Anterior cingulate cortex (tissue), 58 donors: Measurements from ENCODE around the gene USP11.

Experiments used
- DNase-seq, 58 donors: peaks; one replicate each; lab custom pipeline; 2025; lab: John Stamatoyannopoulos, UW

USP11 gene

DNA sequence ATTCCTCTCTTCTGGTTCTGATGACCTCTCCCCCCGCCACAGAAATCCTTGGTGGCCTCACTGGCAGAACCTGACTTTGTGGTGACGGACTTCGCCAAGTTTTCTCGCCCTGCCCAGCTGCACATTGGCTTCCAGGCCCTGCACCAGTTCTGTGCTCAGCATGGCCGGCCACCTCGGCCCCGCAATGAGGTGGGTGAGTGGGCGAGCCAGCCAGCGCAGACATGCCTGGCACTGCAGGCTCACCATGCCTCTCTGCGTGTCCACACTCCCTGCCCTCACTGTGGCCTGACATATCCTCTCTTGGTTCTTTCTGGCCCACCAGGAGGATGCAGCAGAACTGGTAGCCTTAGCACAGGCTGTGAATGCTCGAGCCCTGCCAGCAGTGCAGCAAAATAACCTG, 30.5 kb upstream of the USP11 start:
- DNase-seq = no peak

DNA sequence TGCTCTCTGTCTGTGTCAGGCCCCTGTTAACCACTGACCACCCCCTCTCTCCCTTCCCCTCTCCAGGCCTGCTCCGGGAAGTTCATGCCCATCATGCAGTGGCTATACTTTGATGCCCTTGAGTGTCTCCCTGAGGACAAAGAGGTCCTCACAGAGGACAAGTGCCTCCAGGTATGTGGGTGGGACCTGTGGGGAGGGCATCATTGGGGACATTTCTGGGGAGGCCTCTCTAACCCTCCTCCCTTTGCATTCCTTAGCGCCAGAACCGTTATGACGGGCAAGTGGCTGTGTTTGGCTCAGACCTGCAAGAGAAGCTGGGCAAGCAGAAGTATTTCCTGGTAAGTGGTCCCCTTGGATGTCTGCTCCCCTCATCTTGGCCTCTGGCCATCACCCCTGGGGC, 29.9 kb upstream of the USP11 start:
- DNase-seq = no peak

DNA sequence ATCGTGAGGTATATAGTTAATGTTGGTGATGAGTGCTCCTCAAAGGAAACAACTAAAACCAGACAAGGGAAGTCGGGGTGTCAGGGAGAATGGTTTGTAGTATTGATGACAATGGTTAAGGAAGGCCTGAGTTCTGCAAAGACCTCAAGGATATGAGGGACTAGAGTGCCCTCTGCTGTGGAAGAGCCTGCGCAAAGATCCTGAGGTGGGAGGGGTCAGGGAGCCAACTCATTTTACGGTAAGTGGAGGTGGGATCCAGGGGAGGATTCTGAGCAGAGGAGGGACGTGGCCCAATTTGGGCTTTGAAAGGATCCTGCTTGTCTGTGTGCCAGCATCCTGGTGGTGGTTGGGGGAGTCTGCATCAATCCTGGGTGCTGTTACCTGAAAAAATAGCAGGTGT, 27.8 kb upstream of the USP11 start:
- no peak for DNase-seq

DNA sequence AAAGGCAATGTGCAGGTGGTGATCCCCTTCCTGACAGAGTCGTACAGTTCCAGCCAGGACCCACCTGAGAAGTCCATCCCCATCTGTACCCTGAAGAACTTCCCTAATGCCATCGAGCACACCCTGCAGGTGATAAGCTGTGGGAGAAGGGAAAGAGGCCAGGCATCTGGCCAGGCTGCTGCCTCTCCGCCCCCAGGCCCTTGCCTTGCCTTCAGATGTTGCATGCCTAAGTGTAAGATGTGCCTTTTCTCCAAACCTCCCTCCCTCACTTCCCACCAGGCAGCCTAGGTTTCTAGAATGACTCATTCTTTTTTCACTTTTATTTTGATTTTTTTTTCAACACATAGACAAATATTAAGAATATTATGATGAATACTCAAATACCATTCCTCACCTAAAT, 26.5 kb upstream of the USP11 start:
- peak in 1 of 58 donors; percentile 0 for DNase-seq

DNA sequence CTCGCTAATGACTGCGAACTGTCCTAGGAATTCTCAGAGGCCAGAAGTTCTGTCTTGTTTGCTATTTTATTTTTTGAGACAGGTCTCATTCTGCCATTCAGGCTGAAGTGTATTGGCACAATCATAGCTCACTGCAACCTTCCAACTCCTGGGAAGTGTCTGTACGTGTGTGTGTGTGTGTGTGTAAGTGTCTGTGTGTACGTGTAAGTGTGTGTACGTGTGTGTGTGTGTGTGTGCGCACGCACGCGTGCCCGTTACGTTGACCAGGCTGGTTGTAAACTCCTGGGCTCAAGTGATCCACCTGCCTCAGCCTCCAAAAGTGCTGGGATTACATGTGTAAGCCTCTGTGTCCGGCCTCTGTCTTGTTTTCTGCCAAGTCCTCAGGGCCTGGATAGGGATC, 24.7 kb upstream of the USP11 start:
- no peak for DNase-seq

- DNase-seq = peak in 4 of 58 donors; percentile 0 to 12 (median 4)
These were observed 23.1 kb upstream of the USP11 start for GRCh38 chrX:47209508-47210238.

DNA sequence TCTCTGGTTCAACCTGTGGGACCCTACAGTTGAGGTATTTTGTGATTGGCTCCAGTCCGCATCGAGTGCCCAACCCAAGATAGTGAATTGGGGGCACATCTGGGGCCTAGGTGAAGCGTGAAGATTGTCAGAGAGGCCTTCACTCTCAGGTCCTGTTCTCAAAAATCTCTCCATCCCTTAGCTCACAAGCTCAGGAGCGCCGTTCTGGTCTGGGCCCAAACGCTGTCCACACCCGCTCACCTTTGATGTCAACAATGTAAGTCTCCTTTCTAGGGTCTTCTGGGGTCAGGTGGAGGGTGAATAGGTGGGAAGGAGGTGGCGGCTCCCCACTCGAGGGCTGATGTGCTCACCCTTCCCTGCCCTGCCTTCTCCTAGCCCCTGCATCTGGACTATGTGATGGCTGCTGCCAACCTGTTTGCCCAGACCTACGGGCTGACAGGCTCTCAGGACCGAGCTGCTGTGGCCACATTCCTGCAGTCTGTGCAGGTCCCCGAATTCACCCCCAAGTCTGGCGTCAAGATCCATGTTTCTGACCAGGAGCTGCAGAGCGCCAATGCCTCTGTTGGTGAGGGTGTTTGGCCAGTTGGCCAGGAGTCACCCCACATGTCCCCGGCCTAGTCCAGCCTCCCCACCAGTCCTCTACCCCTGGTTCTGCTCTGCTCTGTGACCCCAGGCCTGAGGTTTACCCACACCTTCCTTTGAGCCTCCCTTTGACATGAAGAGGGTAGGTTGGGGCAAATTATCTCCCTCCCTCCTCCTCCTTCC, 22.0 kb upstream of the USP11 start:
- no peak for DNase-seq

DNA sequence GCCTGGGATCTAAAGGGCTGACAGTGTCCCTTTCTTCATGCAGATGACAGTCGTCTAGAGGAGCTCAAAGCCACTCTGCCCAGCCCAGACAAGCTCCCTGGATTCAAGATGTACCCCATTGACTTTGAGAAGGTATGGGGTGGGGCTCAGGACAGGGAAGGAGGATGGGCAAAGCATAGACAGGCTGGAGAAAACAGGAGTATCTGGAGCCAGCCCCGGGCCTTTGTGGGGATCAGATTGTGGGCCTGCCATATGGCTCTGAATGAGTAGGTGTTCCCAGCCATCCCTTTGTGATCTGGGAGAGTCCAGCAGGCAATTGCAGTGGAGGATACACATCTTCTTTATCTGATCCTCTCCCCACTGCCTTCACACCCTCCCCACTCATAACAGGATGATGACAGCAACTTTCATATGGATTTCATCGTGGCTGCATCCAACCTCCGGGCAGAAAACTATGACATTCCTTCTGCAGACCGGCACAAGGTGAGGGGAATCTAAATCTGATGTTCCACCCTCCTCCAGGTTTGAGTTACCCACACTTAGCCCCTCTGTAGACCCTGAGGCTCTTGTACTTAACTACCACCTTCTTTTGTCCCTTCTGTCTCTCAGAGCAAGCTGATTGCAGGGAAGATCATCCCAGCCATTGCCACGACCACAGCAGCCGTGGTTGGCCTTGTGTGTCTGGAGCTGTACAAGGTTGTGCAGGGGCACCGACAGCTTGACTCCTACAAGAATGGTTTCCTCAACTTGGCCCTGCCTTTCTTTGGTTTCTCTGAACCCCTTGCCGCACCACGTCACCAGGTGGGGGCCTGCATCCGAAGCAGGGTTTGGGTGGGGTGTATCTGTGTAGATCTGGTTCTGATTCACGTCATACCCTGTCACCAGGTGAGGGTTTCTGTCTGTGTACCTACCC, 20.2 kb upstream of the USP11 start:
- no peak for DNase-seq

- no peak for DNase-seq
These were observed 18.3 kb upstream of the USP11 start for GRCh38 chrX:47214435-47215077.

- DNase-seq = peak in 1 of 58 donors; percentile 1
These were observed 17.4 kb upstream of the USP11 start for GRCh38 chrX:47215291-47215900.

- DNase-seq = no peak
These were observed 16.4 kb upstream of the USP11 start for GRCh38 chrX:47216393-47216925.

GRCh38 chrX:47217121-47217851, 15.5 kb upstream of the USP11 start:
- no peak for DNase-seq

DNA sequence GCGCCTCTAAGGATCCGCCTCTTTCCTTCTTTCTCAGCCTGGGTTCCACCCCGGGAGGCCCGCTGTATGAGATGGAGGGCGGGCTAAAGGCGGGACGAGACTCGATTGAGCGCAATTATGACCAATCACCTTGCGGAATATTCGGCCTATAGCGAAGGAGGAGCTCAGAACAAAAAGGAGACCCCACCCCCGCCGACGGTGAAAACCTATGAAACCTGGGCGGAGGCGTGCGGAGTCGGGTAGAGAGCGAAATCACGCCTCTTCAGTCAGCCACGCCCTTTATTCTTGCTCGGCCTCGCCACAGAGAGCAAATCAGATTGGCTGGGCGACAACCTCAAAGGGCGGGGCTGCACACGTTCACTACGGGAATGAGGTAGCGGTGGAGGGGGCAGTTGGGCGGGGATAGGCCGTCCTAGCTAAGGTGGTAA, 14.9 kb upstream of the USP11 start:
- peak; percentile 38 to 98 (median 91) for DNase-seq

- DNase-seq = peak in 56 of 58 donors; percentile 12 to 92 (median 71)
These were observed 14.4 kb upstream of the USP11 start, which contains the start of gene CDK16 for GRCh38 chrX:47218280-47218919. Gene CDK16, plus strand, starts transcription at chrX:47218681. Its CDS starts 4,877 bp downstream, at chrX:47223558.

DNA sequence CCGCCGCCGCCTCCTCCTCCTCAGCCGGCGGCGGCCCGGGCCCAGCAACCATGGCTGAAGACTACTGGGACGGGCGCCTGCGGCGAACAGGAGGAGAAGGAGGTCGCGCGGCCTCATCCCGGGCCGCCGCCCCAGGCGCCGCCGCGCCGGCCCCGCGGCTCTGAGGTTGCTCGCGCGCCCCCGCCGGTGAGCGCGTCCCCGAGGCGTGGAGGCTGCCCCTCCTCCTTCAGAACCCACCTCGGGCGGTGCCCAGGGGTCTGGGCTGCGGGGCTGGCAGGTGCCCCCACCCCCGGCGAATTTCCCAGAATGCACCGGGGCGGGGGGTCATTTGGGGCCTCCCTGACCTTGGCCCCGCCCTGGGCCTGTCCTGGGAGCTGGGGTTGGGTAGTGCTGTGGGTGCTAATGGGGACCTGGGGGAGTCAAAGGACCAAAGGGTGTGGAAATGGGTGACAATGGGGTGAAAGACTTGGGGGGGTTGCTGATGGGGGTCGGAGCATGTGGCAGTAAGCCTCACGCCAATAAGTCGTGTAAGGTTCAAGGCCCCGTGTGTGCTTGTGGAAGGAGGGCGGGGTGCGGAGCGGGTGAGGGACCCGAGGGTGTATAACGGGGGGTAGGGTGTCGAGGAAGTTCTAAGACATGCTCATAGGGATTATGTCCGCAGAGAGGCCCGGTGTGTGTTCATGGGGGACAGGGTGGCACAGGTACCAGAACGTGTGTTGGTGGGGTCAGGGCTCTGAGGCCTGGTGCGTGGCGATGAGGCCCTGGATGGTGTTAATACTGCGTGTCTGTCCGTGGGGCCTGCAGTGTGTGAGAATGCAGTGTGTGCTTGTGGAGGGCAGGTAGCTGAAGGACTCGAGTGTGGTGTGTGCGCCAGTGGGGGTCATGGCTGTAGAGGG, 13.6 kb upstream of the USP11 start:
- DNase-seq = peak in 11 of 58 donors; percentile 2 to 55 (median 28)

DNA sequence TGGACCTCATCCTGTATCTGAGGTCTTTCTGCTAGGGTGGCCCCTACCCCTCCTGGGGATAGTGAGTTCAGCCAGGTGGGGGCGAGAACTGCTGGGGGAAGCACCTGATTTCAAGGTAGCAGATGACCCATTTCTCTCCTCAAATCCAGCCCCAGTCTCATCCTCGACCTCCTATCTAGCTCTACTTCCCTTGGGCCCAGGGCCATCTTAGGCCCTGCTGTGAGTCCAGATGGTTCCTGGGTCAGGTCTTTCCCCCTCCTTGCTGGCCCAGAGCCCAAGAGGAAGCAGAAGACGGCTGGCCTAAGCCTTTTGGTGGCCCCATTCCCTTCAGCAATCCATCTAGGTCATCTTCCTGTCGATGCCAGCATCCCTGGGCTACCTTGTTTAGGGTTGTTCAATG, 11.1 kb upstream of the USP11 start:
- DNase-seq = no peak

DNA sequence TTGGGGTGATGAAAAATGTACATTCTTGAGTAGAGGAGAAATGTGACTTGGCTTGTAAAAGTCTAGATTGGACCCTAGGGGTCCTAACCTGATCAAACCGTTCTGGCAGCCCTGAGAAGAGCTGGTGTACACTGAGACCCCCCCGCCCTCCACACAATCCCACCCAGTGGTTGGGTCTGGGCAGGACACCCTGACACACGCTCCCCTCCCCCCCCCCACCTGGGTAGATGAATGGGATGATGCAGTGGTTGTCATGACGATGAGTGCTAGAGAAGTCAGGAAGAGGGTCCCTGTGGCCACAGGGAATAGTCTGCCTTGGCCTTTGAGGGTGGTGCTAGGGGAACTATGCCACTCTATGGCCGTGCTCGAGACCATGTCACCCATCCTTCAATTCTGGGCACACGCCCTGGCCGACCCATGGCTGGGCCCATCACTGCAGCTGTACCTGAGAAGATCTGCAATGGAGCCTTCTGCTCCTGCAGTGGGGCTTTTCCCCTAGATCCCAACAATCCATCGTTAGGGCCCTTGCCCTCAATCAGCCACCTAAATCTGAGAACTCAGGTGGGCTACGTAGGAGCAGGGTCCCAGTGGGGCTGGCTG, 10.0 kb upstream of the USP11 start:
- no peak for DNase-seq
